Esophagus squamous epithelium (tissue), 5 donors: ENCODE data around the gene CBLB. TPM values are rescaled to one million over a fixed set of nuclear protein-coding genes. Genes with fewer than 3 reads are reported as not detected.

Experiments used
- DNase-seq: peaks from one replicate; lab custom pipeline; 2025; lab: John Stamatoyannopoulos, UW
- H3K27ac ChIP-seq, 4 donors: fragments of 200-600 bp; sonication (generic); one replicate each; pipeline ENCODE4 v1.5.1; 2016 to 2019; ENCODE audit warnings: mild to moderate bottlenecking in 1 of 4
- H3K27me3 ChIP-seq, 4 donors: fragments of 200-600 bp; sonication (generic); 1 replicate in 3 of 4; 2 replicates in 1 of 4; pipeline versions ENCODE4 v1.5.1 to v1.6.0; 2017 to 2021; ENCODE audit warnings: antibody characterized with exemption in 1 of 4
- H3K36me3 ChIP-seq, 3 donors: fragments of 200-600 bp; sonication (generic); one replicate each; pipeline ENCODE4 v1.5.1; 2016 to 2019
- H3K4me1 ChIP-seq, 3 donors: fragments of 200-600 bp; sonication (generic); one replicate each; pipeline ENCODE4 v1.5.1; 2017 to 2019
- H3K4me3 ChIP-seq, 4 donors: fragments of 200-600 bp; sonication (generic); 1 replicate in 3 of 4; 2 replicates in 1 of 4; pipeline ENCODE4 v1.5.1; 2016 to 2019; ENCODE audit warnings: mild to moderate bottlenecking in 2 of 4, moderate library complexity in 1 of 4
- H3K9me3 ChIP-seq, 3 donors: fragments of 200-600 bp; sonication (generic); one replicate each; pipeline ENCODE4 v1.5.1; 2016 to 2019
- POLR2A ChIP-seq, 4 donors: fragments of 450-650 bp; IDR thresholded peaks; one replicate each; pipeline ENCODE4 v1.6.1; 2017; ENCODE audit warnings: antibody characterized with exemption in 4 of 4, mild to moderate bottlenecking in 4 of 4, moderate library complexity in 3 of 4
- WGBS, 2 donors: methylation state at CpG; one replicate each; pipeline ENCODE4 v1.1.5; 2018; 5-methylcytosine and 5-hydroxymethylcytosine counted together
- intact Hi-C: fragments of 100-400 bp; cut with DNase I; formaldehyde crosslinking; loops from one replicate; pipeline ENCODE4 v1.15.0; 2022
- total RNA-seq, 4 donors: library from RNA; depleted of rRNA; stranded (reverse); fragments of >200 nt; gene quantifications; one replicate each; pipeline ENCODE4 v1.1.0, GENCODE V29; 2016
- TF ChIP-seq, protein P1 (sequence below), 6 experiments: fragments of 450-650 bp in 4 of 6; fragments of 200-600 bp in 2 of 6; sonication (generic) in 2 of 6; IDR thresholded peaks; one replicate each; pipeline ENCODE4 v1.5.1; 2016 to 2019; ENCODE audit warnings: antibody characterized with exemption in 6 of 6, mild to moderate bottlenecking in 4 of 6, moderate library complexity in 4 of 6
- donor health status: DM: yes; HTN: yes; CAD: no.

CBLB gene
- total RNA-seq, 4 donors from 2014 or later: 6.7 to 29.4 (median 19.6) TPM

- intact Hi-C loops: no loop called here
- no peak for TF ChIP-seq POLR2A (IDR thresholded peaks at IDR 0.05)
- TF ChIP-seq, protein P1, sequence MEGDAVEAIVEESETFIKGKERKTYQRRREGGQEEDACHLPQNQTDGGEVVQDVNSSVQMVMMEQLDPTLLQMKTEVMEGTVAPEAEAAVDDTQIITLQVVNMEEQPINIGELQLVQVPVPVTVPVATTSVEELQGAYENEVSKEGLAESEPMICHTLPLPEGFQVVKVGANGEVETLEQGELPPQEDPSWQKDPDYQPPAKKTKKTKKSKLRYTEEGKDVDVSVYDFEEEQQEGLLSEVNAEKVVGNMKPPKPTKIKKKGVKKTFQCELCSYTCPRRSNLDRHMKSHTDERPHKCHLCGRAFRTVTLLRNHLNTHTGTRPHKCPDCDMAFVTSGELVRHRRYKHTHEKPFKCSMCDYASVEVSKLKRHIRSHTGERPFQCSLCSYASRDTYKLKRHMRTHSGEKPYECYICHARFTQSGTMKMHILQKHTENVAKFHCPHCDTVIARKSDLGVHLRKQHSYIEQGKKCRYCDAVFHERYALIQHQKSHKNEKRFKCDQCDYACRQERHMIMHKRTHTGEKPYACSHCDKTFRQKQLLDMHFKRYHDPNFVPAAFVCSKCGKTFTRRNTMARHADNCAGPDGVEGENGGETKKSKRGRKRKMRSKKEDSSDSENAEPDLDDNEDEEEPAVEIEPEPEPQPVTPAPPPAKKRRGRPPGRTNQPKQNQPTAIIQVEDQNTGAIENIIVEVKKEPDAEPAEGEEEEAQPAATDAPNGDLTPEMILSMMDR (IDR thresholded peaks at IDR 0.05): no peak
- DNase-seq: no peak
Measured at GRCh38 chr3:105783631-105784030, 85.2 kb downstream of the CBLB start.

DNA sequence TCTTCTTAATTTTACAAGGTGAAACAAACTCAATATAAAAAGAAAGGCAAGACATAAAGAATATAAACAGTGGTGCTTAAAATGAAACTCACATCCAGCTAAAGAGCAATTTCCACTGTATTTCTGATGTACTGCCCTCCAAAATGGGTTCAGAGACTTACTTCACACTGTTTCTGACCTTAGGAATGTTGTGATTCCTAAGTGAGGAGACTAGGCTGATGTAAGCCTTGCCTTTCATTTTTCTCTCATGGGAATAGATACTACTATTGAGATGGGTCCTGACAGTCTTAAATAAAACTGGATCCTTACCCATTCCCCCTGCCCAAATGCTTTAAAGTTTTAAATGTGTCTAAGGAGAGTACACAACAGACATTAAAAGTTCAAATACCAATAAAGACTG, 86.9 kb downstream of the CBLB start:
- intact Hi-C loops: no loop called here
- TF ChIP-seq, protein P1 (IDR thresholded peaks at IDR 0.05): no peak
- TF ChIP-seq POLR2A (IDR thresholded peaks at IDR 0.05): no peak
- Histone ChIP-seq H3K27me3 (no peaks in the 10 kb centered on the region), H3K4me1 (no peaks in the 10 kb centered on the region), H3K9me3 (no peaks in the 10 kb centered on the region), H3K4me3 (no peak overlapping the region), H3K27ac (no peak overlapping the region), H3K36me3 (no peaks in the 10 kb centered on the region)
- no peak for DNase-seq

More at GRCh38 chr3:105783631-105784030, 85.2 kb downstream of the CBLB start:
- H3K4me3 ChIP-seq: no peak overlapping the region
- no peaks in the 10 kb centered on the region for H3K36me3 ChIP-seq
- H3K27me3 ChIP-seq: no peaks in the 10 kb centered on the region
- no peaks in the 10 kb centered on the region for H3K9me3 ChIP-seq
- H3K4me1 ChIP-seq: peaks cover 0 to 4% (median 0%) of the 10 kb centered on the region in 3 donors
- H3K27ac ChIP-seq: no peak overlapping the region

- WGBS, 2 donors: 70 to 72% methylated on average over 2 of the region's 2 CpGs
- H3K4me3 ChIP-seq: no peak overlapping the region
- intact Hi-C loops: no loop called here
- no peak for DNase-seq
- no peaks in the 10 kb centered on the region for H3K36me3 ChIP-seq
- no peaks in the 10 kb centered on the region for H3K4me1 ChIP-seq
- TF ChIP-seq, protein P1 (IDR thresholded peaks at IDR 0.05): no peak
- no peak for TF ChIP-seq POLR2A (IDR thresholded peaks at IDR 0.05)
- no peak overlapping the region for H3K27ac ChIP-seq
- no peaks in the 10 kb centered on the region for H3K9me3 ChIP-seq
- no peaks in the 10 kb centered on the region for H3K27me3 ChIP-seq
Measured at GRCh38 chr3:105780107-105780506, 88.7 kb downstream of the CBLB start.

DNA sequence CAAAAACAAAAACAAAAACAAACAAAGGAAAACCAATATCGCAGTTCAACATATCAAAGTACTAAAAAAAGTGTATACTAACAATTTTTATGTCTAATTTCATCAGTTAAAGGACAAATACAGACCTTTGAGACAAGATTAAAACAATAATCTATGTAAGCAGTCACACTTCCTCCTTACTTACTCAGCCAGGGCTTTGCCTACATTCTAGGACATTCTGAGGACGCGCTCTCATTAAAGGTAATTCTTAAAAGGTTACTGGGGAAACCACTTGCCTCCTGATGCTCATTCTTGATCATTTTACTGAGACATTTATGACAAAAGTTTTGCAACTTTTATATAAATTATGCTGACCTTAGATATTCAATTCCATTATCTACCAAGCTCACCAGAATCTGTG, 93.4 kb downstream of the CBLB start:
- H3K27ac ChIP-seq: no peak overlapping the region
- no peaks in the 10 kb centered on the region for H3K9me3 ChIP-seq
- H3K4me1 ChIP-seq: peaks cover 0 to 9% (median 0%) of the 10 kb centered on the region in 3 donors
- TF ChIP-seq POLR2A (IDR thresholded peaks at IDR 0.05): no peak
- TF ChIP-seq, protein P1 (IDR thresholded peaks at IDR 0.05): no peak
- intact Hi-C loops: no loop called here
- no peak for DNase-seq
- 57 to 64% methylated on average over 3 of the region's 3 CpGs for WGBS, 2 donors
- H3K27me3 ChIP-seq: no peaks in the 10 kb centered on the region
- peaks cover 0 to 4% (median 0%) of the 10 kb centered on the region in 3 donors for H3K36me3 ChIP-seq
- no peak overlapping the region for H3K4me3 ChIP-seq

DNA sequence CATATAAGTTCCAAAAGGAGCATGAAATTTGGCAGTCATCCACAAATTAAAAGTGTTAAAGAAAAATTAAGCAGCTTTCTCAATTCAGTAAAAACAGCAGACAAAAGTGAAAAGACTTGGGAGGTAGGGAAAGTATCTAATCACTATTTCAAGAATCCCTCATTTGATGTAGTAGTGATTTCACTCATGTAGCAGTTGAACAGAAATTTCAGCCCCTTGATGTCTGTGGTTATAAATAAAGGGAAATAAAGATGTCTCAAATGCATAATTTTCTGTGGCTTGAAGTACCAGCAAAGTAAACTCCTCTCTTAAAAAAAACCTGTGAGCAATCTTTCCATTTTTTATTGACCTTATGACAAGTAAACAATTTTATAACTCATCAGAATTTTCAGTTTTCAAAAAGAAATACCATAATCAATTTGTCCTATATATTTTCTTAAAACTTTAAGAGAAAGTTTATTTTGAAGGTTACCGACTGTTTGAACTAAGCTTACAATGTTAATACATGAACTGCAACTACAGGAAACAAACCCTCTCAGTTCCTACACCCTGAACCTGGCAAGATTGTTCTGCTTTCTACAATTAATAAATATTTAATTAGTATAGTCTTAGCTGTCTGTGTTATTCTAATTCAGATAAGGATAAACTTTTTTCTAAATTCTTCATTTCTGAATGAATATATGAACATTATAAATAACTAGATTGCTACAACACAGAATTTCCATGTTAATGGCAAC, 94.2 kb downstream of the CBLB start:
- TF ChIP-seq, protein P1 (IDR thresholded peaks at IDR 0.05): no peak
- TF ChIP-seq POLR2A (IDR thresholded peaks at IDR 0.05): no peak
- WGBS, 2 donors: 44 to 64% methylated on average over 1 of the region's 1 CpG
- Histone ChIP-seq H3K9me3 (no peaks in the 10 kb centered on the region), H3K36me3 (peaks cover 0 to 4% (median 0%) of the 10 kb centered on the region in 3 donors), H3K4me1 (peaks cover 0 to 9% (median 0%) of the 10 kb centered on the region in 3 donors), H3K27ac (no peak overlapping the region), H3K4me3 (no peak overlapping the region), H3K27me3 (no peaks in the 10 kb centered on the region)
- DNase-seq: no peak
- intact Hi-C loops: no loop called here
